Sigmoid colon (tissue), 7 donors: Measurements from ENCODE around the gene GBP6. TPM values are rescaled to one million over a fixed set of nuclear protein-coding genes. Genes with fewer than 3 reads are reported as not detected.
A peak's percentile ranks its signal among the peaks of the same experiment; 100 is the strongest.
"Not testable (repeated sequence)": the region's sequence is repeated elsewhere in the genome, so short reads cannot be mapped to it uniquely, and the experiment has no call there.

Source experiments
- DNase-seq: peaks from one replicate; pipeline ENCODE4 v3.0.0-alpha.2; 2019
- H3K27ac ChIP-seq, 4 donors: fragments of 200-600 bp; sonication (generic); one replicate each; pipeline ENCODE4 v1.5.1; 2016 to 2019; ENCODE audit warnings: mild to moderate bottlenecking in 1 of 4
- H3K27me3 ChIP-seq, 3 donors: fragments of 200-600 bp; sonication (generic); one replicate each; pipeline ENCODE4 v1.5.1; 2019; ENCODE audit warnings: mild to moderate bottlenecking in 1 of 3
- H3K36me3 ChIP-seq, 4 donors: fragments of 200-600 bp; sonication (generic); one replicate each; pipeline ENCODE4 v1.5.1; 2016 to 2019
- H3K4me1 ChIP-seq, 4 donors: fragments of 200-600 bp; sonication (generic); one replicate each; pipeline ENCODE4 v1.5.1; 2017 to 2019
- H3K4me3 ChIP-seq, 4 donors: fragments of 200-600 bp; sonication (generic); one replicate each; pipeline ENCODE4 v1.5.1; 2017 to 2019; ENCODE audit warnings: mild to moderate bottlenecking in 2 of 4, moderate library complexity in 1 of 4
- H3K9me3 ChIP-seq, 4 donors: fragments of 200-600 bp in 3 of 4; sonication (generic) in 3 of 4; one replicate each; pipeline versions ENCODE4 v1.5.1 to v1.6.1; 2013 to 2019
- CTCF ChIP-seq, 4 experiments: fragments of 450-650 bp in 3 of 4; fragments of 200-600 bp in 1 of 4; IDR thresholded peaks; one replicate each; pipeline ENCODE4 v1.5.1; 2016 to 2019; ENCODE audit warnings: antibody characterized with exemption in 4 of 4, mild to moderate bottlenecking in 3 of 4, moderate library complexity in 2 of 4
- EP300 ChIP-seq, 4 donors: sonication (generic); formaldehyde crosslinking; IDR thresholded peaks; one replicate each; pipeline ENCODE4 v1.6.1; 2017; ENCODE audit warnings: antibody characterized with exemption in 4 of 4
- POLR2A ChIP-seq, 2 donors: fragments of 450-650 bp; IDR thresholded peaks; one replicate each; pipeline ENCODE4 v1.6.1; 2016; ENCODE audit warnings: antibody characterized with exemption in 2 of 2, mild to moderate bottlenecking in 2 of 2, moderate library complexity in 2 of 2
- POLR2AphosphoS5 ChIP-seq, 4 donors: sonication (generic); formaldehyde crosslinking; IDR thresholded peaks; one replicate each; pipeline ENCODE4 v1.6.1; 2017; ENCODE audit warnings: antibody characterized with exemption in 4 of 4
- WGBS, 2 donors: extraction: QIAGEN DNeasy Blood & Tissue Kit; methylation state at CpG; one replicate each; pipeline ENCODE4 v1.1.7; 2013; 5-methylcytosine and 5-hydroxymethylcytosine counted together
- intact Hi-C: fragments of 100-400 bp; cut with DNase I; formaldehyde crosslinking; loops from one replicate; pipeline ENCODE4 v1.15.1; 2023
- polyA plus RNA-seq, 3 donors: library from polyadenylated mRNA; stranded (reverse); fragments of 200-250 nt; gene quantifications; one replicate each; pipeline ENCODE4 v1.2.3, GENCODE V29; 2013
- total RNA-seq, 4 donors: library from RNA; depleted of rRNA; stranded (reverse); fragments of >200 nt; gene quantifications; one replicate each; pipeline ENCODE4 v1.1.0, GENCODE V29; 2016
- donor health status: healthy with polysubstance abuse.
- donor health status: Bipolar disorder and iron deficiency.
- donor health status: healthy.

The GBP6 gene
- total and polyA plus RNA-seq, 7 donors = 0.09 to 0.60 TPM; not detected in 5

- DNase-seq = no peak
- H3K9me3 ChIP-seq = peaks cover 0 to 2% (median 0%) of the 10 kb centered on the region in 4 donors
- no peak overlapping the region for H3K4me3 ChIP-seq
- intact Hi-C loops = no loop called here
- H3K36me3 ChIP-seq = no peaks in the 10 kb centered on the region
- no peaks in the 10 kb centered on the region for H3K27me3 ChIP-seq
- WGBS, 2 donors = 87 to 89% methylated on average over 3 of the region's 3 CpGs
- no peaks in the 10 kb centered on the region for H3K4me1 ChIP-seq
- no peak overlapping the region for H3K27ac ChIP-seq
- no peak for TF ChIP-seq EP300 (IDR thresholded peaks at IDR 0.05)
- no peak for TF ChIP-seq POLR2AphosphoS5 (IDR thresholded peaks at IDR 0.05)
- TF ChIP-seq POLR2A (IDR thresholded peaks at IDR 0.05) = no peak
- TF ChIP-seq CTCF (IDR thresholded peaks at IDR 0.05) = no peak
Measured at GRCh38 chr1:89394851-89395250, 31.0 kb downstream of the GBP6 start.

- H3K27ac ChIP-seq = no peak overlapping the region
- intact Hi-C loops = no loop called here
- H3K4me3 ChIP-seq = no peak overlapping the region
- no peaks in the 10 kb centered on the region for H3K36me3 ChIP-seq
- no peaks in the 10 kb centered on the region for H3K4me1 ChIP-seq
- no peak for DNase-seq
- H3K9me3 ChIP-seq = peaks cover 0 to 2% (median 0%) of the 10 kb centered on the region in 4 donors
- TF ChIP-seq EP300 (IDR thresholded peaks at IDR 0.05) = no peak
- no peak for TF ChIP-seq CTCF (IDR thresholded peaks at IDR 0.05)
- no peak for TF ChIP-seq POLR2AphosphoS5 (IDR thresholded peaks at IDR 0.05)
- TF ChIP-seq POLR2A (IDR thresholded peaks at IDR 0.05) = no peak
- H3K27me3 ChIP-seq = no peaks in the 10 kb centered on the region
Measured at GRCh38 chr1:89396902-89397301, 33.0 kb downstream of the GBP6 start.

- H3K27ac ChIP-seq = no peak overlapping the region
- 78 to 88% methylated on average over 11 of the region's 11 CpGs for WGBS, 2 donors
- H3K36me3 ChIP-seq = no peaks in the 10 kb centered on the region
- H3K4me1 ChIP-seq = no peaks in the 10 kb centered on the region
- no peaks in the 10 kb centered on the region for H3K9me3 ChIP-seq
- intact Hi-C loops = no loop called here
- no peaks in the 10 kb centered on the region for H3K27me3 ChIP-seq
- TF ChIP-seq CTCF (IDR thresholded peaks at IDR 0.05) (no peak), POLR2A (IDR thresholded peaks at IDR 0.05) (no peak), EP300 (IDR thresholded peaks at IDR 0.05) (no peak), POLR2AphosphoS5 (IDR thresholded peaks at IDR 0.05) (no peak)
- H3K4me3 ChIP-seq = no peak overlapping the region
- no peak for DNase-seq
Measured at GRCh38 chr1:89405275-89405929, 41.5 kb downstream of the GBP6 start.

- DNase-seq = no peak
- intact Hi-C loops = no loop called here
- H3K36me3 ChIP-seq = no peaks in the 10 kb centered on the region
- 0% methylated on average over 1 of the region's 1 CpG for WGBS, 2 donors
- peak overlapping the region; percentile 11 to 31 (median 28) for H3K4me3 ChIP-seq
- TF ChIP-seq POLR2AphosphoS5 (IDR thresholded peaks at IDR 0.05) = no peak
- TF ChIP-seq CTCF (IDR thresholded peaks at IDR 0.05) = no peak
- no peak for TF ChIP-seq EP300 (IDR thresholded peaks at IDR 0.05)
- no peak for TF ChIP-seq POLR2A (IDR thresholded peaks at IDR 0.05)
- H3K27me3 ChIP-seq = no peaks in the 10 kb centered on the region
- no peaks in the 10 kb centered on the region for H3K4me1 ChIP-seq
- H3K27ac ChIP-seq = peak overlapping the region; percentile 51 to 64 (median 56)
- no peaks in the 10 kb centered on the region for H3K9me3 ChIP-seq
Measured at GRCh38 chr1:89407360-89407759, 43.5 kb downstream of the GBP6 start.

GRCh38 chr1:89407768-89408167 lies 43.9 kb downstream of the GBP6 start:
- H3K9me3 ChIP-seq, intact Hi-C loops, H3K4me1 ChIP-seq, DNase-seq, H3K27me3 ChIP-seq, H3K36me3 ChIP-seq: not testable (repeated sequence)
- H3K4me3 ChIP-seq = peak overlapping the region; percentile 11 to 31 (median 28)
- 54 to 61% methylated on average over 2 of the region's 2 CpGs for WGBS, 2 donors
- peak overlapping the region; percentile 51 to 64 (median 56) for H3K27ac ChIP-seq
